Measurements from ENCODE around the gene IFIT5. TPM values are rescaled to one million over a fixed set of nuclear protein-coding genes. Genes with fewer than 3 reads are reported as not detected.

The IFIT5 gene
- total and polyA plus RNA-seq, 7 experiments from 2014 or later: 13.0 to 34.0 (median 18.6) TPM

DNA sequence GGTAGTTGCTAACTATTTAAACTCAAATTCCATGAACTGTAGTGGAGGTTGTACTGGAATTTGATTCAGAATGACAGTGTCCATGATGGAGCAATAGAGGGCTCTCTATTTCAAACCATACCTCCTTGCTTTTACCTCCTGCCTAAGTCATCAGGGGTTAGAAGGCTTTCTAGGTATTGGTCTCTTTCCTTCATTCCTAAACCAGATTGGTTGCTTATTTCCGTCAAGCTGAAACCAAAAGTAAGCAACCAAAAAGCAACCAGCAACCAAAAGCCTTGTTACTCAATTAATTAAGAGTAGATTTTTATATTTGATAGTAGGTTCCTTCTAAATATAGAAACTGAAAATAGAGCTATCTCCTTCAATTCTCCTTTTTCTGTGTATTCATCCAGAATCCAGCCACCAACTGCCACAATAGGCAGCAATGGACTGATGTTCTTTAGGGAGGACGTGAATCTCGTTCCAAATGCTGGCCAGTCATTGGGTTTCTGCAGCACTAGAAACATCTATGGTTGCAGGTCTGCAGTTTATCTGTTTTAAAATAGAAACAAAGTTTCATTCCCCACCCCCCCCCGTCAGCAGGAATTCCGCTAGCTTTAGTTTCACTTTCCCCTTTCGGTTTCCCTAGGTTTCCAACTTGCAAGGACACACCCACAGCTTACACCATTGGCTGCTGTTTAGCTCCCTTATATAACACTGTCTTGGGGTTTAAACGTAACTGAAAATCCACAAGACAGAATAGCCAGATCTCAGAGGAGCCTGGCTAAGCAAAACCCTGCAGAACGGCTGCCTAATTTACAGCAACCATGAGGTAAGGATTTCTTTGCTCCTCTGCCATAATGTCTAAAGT is 22.2 kb upstream of the IFIT5 start, which contains the start of gene IFIT1:
Gene IFIT1, plus strand, starts transcription at position 717 of the 850 bp plus-strand sequence. Its CDS starts 90 bp downstream, at position 807.
- POLR2A ChIA-PET: interaction anchor here (0.6 to 4.2 kb wide), 16 partner anchors 8 to 172 kb away, joined by 3 to 61 read pairs (median 6); partner anchors contain the start of genes IFIT2, IFIT3, IFIT5 and LIPA
- H3K4me1 Mint-ChIP-seq: peaks cover 14 to 53% (median 45%) of the 10 kb centered on the region in 7 donors
- H3K9me3 Mint-ChIP-seq: no peaks in the 10 kb centered on the region
- ATAC-seq: peak; percentile 96
- peaks cover 0 to 6% (median 0%) of the 10 kb centered on the region in 5 donors for H3K27me3 Mint-ChIP-seq
- peak within 1 kb of the TSS; percentile 85 to 96 (median 90) for H3K4me3 Mint-ChIP-seq
- CTCF ChIA-PET: interaction anchor here (0.7 to 2.5 kb wide), 12 partner anchors 9 to 1775 kb away, joined by 3 to 8 read pairs (median 4); partner anchors contain the start of genes IFIT2 and IFIT5
- Histone ChIP-seq H3K27me3 (ENCODE audit: control insufficient read depth in 2 of 2, insufficient read depth in 2 of 2, low read length in 2 of 2) (no peaks in the 10 kb centered on the region), H3K27ac (ENCODE audit: low read depth, low read length) (peak within 1 kb of the TSS; percentile 72), H3K4me1 (ENCODE audit: control insufficient read depth in 2 of 2, insufficient read depth in 2 of 2, low read length in 2 of 2) (peaks cover 14 to 19% of the 10 kb centered on the region in 2 donors), H3K36me3 (ENCODE audit: control insufficient read depth in 2 of 3, insufficient read depth in 3 of 3, low read length in 3 of 3) (no peaks in the 10 kb centered on the region), H3K4me3 (ENCODE audit: low read length) (peak within 1 kb of the TSS; percentile 82), H3K9me3 (ENCODE audit: control insufficient read depth in 2 of 3, low read length in 3 of 3) (no peaks in the 10 kb centered on the region)
- DNase-seq: peak in 8 of 9 donors; percentile 36 to 84 (median 72)
- peak within 1 kb of the TSS; percentile 87 to 97 (median 93) for H3K27ac Mint-ChIP-seq
- intact Hi-C loops (cut with micrococcal nuclease): loop anchor here (1.0 to 5.0 kb wide), 12 partner anchors 22 to 1529 kb away; partner anchors contain the start of genes IFIT5 (in 2 of the 2), FAS (in 1 of the 2), IFIT2 (in 1 of the 2) and KIF20B (in 1 of the 2)
- H3K36me3 Mint-ChIP-seq: peaks cover 0 to 19% (median 8%) of the 10 kb centered on the region in 5 donors

DNA sequence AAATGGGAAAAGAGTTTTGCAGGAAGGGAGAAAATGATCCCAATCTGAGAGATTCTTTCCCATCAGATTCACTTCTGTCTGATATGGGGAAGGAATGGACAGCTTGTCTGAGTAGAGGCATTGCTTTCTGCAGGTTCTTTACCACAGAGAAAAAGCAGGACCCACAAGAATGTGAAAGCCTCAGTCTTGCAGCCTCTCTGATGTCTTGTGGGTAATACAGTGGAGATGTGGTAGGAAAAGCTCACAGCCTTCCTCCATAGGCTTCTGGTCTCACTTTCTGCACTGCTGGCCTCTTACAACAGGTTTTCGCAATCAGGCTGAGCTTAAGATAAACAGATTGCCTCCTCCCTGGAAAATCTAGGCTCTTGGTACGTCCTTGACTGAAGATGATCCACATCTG is 21.4 kb upstream of the IFIT5 start:
- peak overlapping the region; percentile 72 for H3K27ac ChIP-seq (ENCODE audit: low read depth, low read length)
- ChIA-PET POLR2A (interaction anchor here (0.6 to 4.2 kb wide), 15 partner anchors 9 to 173 kb away, joined by 3 to 61 read pairs (median 6); partner anchors contain the start of genes IFIT2, IFIT3, IFIT5 and LIPA), CTCF (interaction anchor here (0.7 to 2.5 kb wide), 9 partner anchors 21 to 1774 kb away, joined by 3 to 8 read pairs (median 4); partner anchors contain the start of genes IFIT2 and IFIT5)
- ATAC-seq: peak; percentile 36
- no peaks in the 10 kb centered on the region for H3K9me3 ChIP-seq (ENCODE audit: control insufficient read depth in 2 of 3, low read length in 3 of 3)
- Mint-ChIP-seq H3K4me3 (peak overlapping the region; percentile 85 to 96 (median 90)), H3K36me3 (peaks cover 2 to 21% (median 10%) of the 10 kb centered on the region in 5 donors), H3K9me3 (no peaks in the 10 kb centered on the region), H3K4me1 (peaks cover 16 to 56% (median 45%) of the 10 kb centered on the region in 7 donors), H3K27ac (peak overlapping the region; percentile 87 to 97 (median 93)), H3K27me3 (peaks cover 0 to 6% (median 0%) of the 10 kb centered on the region in 5 donors)
- H3K4me1 ChIP-seq (ENCODE audit: control insufficient read depth in 2 of 2, insufficient read depth in 2 of 2, low read length in 2 of 2): peaks cover 14 to 19% of the 10 kb centered on the region in 2 donors
- H3K27me3 ChIP-seq (ENCODE audit: control insufficient read depth in 2 of 2, insufficient read depth in 2 of 2, low read length in 2 of 2): no peaks in the 10 kb centered on the region
- H3K4me3 ChIP-seq (ENCODE audit: low read length): peak overlapping the region; percentile 82
- no peaks in the 10 kb centered on the region for H3K36me3 ChIP-seq (ENCODE audit: control insufficient read depth in 2 of 3, insufficient read depth in 3 of 3, low read length in 3 of 3)
- intact Hi-C loops (cut with micrococcal nuclease): loop anchor here (1.0 to 5.0 kb wide), 12 partner anchors 21 to 1530 kb away; partner anchors contain the start of genes IFIT5 (in 2 of the 2), FAS (in 1 of the 2), IFIT2 (in 1 of the 2) and KIF20B (in 1 of the 2)
- DNase-seq: peak in 1 of 9 donors; percentile 9

DNA sequence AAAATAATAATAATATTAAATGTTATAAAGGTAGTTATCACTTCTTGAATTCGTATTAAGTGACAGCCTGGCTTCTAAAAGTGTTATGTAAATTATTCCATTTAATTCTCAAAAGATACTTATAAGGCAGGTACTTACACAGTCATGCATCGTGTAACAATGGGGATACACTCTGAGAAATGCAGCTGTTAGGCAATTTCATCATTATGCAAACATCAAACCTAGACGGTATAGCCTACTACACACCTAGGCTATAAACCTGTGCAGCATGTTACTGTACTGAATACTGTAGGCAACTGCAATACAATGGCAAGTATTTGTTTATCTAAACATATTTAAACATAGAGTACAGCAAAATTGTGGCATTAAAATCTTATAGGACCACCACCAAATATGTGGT is 20.5 kb upstream of the IFIT5 start:
- POLR2A ChIA-PET: interaction anchor here (1.2 to 4.2 kb wide), 4 partner anchors 10 to 92 kb away, joined by 5 to 61 read pairs (median 20); partner anchors contain the start of genes IFIT2, IFIT3 and IFIT5
- peaks cover 0 to 7% (median 0%) of the 10 kb centered on the region in 11 donors for H3K9me3 Mint-ChIP-seq
- H3K27ac Mint-ChIP-seq: peak overlapping the region in 3 of 9 donors; percentile 12 to 96 (median 46)
- H3K36me3 Mint-ChIP-seq: peaks cover 6 to 28% (median 20%) of the 10 kb centered on the region in 5 donors
- CTCF ChIA-PET: interaction anchor here (0.7 to 2.5 kb wide), 2 partner anchors 25 kb away, joined by 3 to 8 read pairs; no protein-coding TSS in a partner anchor
- peaks cover 0 to 2% (median 0%) of the 10 kb centered on the region in 5 donors for H3K27me3 Mint-ChIP-seq
- H3K4me1 ChIP-seq (ENCODE audit: control insufficient read depth in 2 of 2, insufficient read depth in 2 of 2, low read length in 2 of 2): peaks cover 14 to 19% of the 10 kb centered on the region in 2 donors
- DNase-seq (no peak), ATAC-seq (no peak)
- H3K9me3 ChIP-seq (ENCODE audit: control insufficient read depth in 2 of 3, low read length in 3 of 3): no peaks in the 10 kb centered on the region
- no peak overlapping the region for H3K27ac ChIP-seq (ENCODE audit: low read depth, low read length)
- H3K36me3 ChIP-seq (ENCODE audit: control insufficient read depth in 2 of 3, insufficient read depth in 3 of 3, low read length in 3 of 3): no peaks in the 10 kb centered on the region
- H3K4me3 ChIP-seq (ENCODE audit: low read length): peak overlapping the region; percentile 35
- intact Hi-C loops (cut with micrococcal nuclease): loop anchor here (2.0 to 5.0 kb wide), 5 partner anchors 25 to 1531 kb away; partner anchors contain the start of genes FAS (in 1 of the 2), IFIT2 (in 1 of the 2), KLLN (in 1 of the 2) and LIPA (in 1 of the 2)
- peak overlapping the region; percentile 47 to 96 (median 89) for H3K4me3 Mint-ChIP-seq
- peaks cover 16 to 65% (median 49%) of the 10 kb centered on the region in 7 donors for H3K4me1 Mint-ChIP-seq
- H3K27me3 ChIP-seq (ENCODE audit: control insufficient read depth in 2 of 2, insufficient read depth in 2 of 2, low read length in 2 of 2): no peaks in the 10 kb centered on the region

- no peak overlapping the region for H3K27ac ChIP-seq (ENCODE audit: low read depth, low read length)
- H3K4me1 Mint-ChIP-seq: peaks cover 20 to 76% (median 57%) of the 10 kb centered on the region in 7 donors
- H3K9me3 ChIP-seq (ENCODE audit: control insufficient read depth in 2 of 3, low read length in 3 of 3): no peaks in the 10 kb centered on the region
- DNase-seq: no peak
- no peak for ATAC-seq
- H3K4me1 ChIP-seq (ENCODE audit: control insufficient read depth in 2 of 2, insufficient read depth in 2 of 2, low read length in 2 of 2): peaks cover 14 to 19% of the 10 kb centered on the region in 2 donors
- H3K9me3 Mint-ChIP-seq: peaks cover 0 to 8% (median 0%) of the 10 kb centered on the region in 11 donors
- no peak overlapping the region for H3K4me3 ChIP-seq (ENCODE audit: low read length)
- no peaks in the 10 kb centered on the region for H3K36me3 ChIP-seq (ENCODE audit: control insufficient read depth in 2 of 3, insufficient read depth in 3 of 3, low read length in 3 of 3)
- H3K27me3 Mint-ChIP-seq: peaks cover 0 to 2% (median 0%) of the 10 kb centered on the region in 5 donors
- peak overlapping the region; percentile 14 to 95 (median 62) for H3K4me3 Mint-ChIP-seq
- H3K27ac Mint-ChIP-seq: peak overlapping the region in 3 of 9 donors; percentile 40 to 78 (median 72)
- H3K36me3 Mint-ChIP-seq: peaks cover 9 to 38% (median 29%) of the 10 kb centered on the region in 5 donors
- intact Hi-C loops (cut with micrococcal nuclease): no loop called here
- CTCF ChIA-PET: no interaction called here
- POLR2A ChIA-PET: interaction anchor here (2.3 kb wide), 1 partner anchor 18 kb away, joined by 20 read pairs; the partner anchor contains the start of gene IFIT5
- no peaks in the 10 kb centered on the region for H3K27me3 ChIP-seq (ENCODE audit: control insufficient read depth in 2 of 2, insufficient read depth in 2 of 2, low read length in 2 of 2)
Measured at GRCh38 chr10:89395141-89395540, 19.2 kb upstream of the IFIT5 start.

DNA sequence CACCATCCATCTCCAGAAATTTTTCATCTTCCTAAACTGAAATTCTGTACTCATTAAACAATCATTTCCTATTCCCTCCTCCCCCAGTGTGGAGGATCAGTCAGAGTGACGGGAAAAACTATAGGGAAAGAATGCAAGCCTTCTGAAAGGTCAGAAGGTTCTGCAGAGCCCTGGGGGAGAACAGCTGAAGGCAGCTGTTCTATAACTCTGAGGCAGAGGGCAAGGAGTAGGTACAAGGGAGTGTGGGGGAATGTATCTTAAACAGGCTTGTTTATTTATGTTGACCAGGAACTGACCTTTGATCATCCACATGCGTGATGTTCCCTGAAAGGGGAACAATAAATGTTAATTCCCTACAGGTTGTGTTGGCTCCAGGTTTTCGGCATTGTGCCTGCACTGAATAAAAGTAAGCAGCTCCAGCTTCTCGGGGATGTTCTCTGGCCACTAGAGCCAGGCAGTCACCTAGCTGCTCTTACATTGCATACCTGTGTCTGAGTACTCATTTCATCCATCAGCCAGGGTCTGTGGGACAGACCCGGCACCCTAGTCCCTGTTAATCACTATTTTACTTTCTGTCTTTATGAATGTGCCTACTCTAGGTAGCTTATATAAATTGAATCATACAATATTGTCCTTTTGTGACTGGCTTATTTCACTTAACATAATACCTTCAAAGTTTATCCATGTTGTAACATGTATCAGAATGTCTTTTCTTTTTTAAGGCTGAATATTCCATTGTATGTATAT is 16.2 kb upstream of the IFIT5 start:
- no peaks in the 10 kb centered on the region for H3K27me3 Mint-ChIP-seq
- Histone ChIP-seq H3K4me3 (ENCODE audit: low read length) (no peak overlapping the region), H3K9me3 (ENCODE audit: control insufficient read depth in 2 of 3, low read length in 3 of 3) (no peaks in the 10 kb centered on the region), H3K4me1 (ENCODE audit: control insufficient read depth in 2 of 2, insufficient read depth in 2 of 2, low read length in 2 of 2) (peaks cover 7 to 9% of the 10 kb centered on the region in 2 donors), H3K27ac (ENCODE audit: low read depth, low read length) (no peak overlapping the region), H3K27me3 (ENCODE audit: control insufficient read depth in 2 of 2, insufficient read depth in 2 of 2, low read length in 2 of 2) (no peaks in the 10 kb centered on the region), H3K36me3 (ENCODE audit: control insufficient read depth in 2 of 3, insufficient read depth in 3 of 3, low read length in 3 of 3) (peaks cover 0 to 7% (median 0%) of the 10 kb centered on the region in 3 experiments)
- no peak for DNase-seq
- H3K9me3 Mint-ChIP-seq: peaks cover 0 to 8% (median 0%) of the 10 kb centered on the region in 11 donors
- POLR2A ChIA-PET: interaction anchor here (0.9 to 1.8 kb wide), 2 partner anchors 11 to 16 kb away, joined by 3 to 7 read pairs; partner anchors contain the start of gene IFIT5
- H3K27ac Mint-ChIP-seq: peak overlapping the region in 3 of 9 donors; percentile 36 to 46 (median 40)
- no peak overlapping the region for H3K4me3 Mint-ChIP-seq
- intact Hi-C loops (cut with micrococcal nuclease): no loop called here
- H3K36me3 Mint-ChIP-seq: peaks cover 15 to 61% (median 50%) of the 10 kb centered on the region in 5 donors
- peaks cover 21 to 70% (median 49%) of the 10 kb centered on the region in 7 donors for H3K4me1 Mint-ChIP-seq
- CTCF ChIA-PET: no interaction called here
- no peak for ATAC-seq

All from naive thymus-derived CD4-positive, alpha-beta T cell (primary cell).